Superior temporal gyrus (tissue), 1 donor: ENCODE data around the gene FABP1.

Source experiments
- DNase-seq: peaks from one replicate; pipeline ENCODE4 v3.0.0-alpha.2; 2016; ENCODE audit errors: extremely low spot score

Gene FABP1

DNA sequence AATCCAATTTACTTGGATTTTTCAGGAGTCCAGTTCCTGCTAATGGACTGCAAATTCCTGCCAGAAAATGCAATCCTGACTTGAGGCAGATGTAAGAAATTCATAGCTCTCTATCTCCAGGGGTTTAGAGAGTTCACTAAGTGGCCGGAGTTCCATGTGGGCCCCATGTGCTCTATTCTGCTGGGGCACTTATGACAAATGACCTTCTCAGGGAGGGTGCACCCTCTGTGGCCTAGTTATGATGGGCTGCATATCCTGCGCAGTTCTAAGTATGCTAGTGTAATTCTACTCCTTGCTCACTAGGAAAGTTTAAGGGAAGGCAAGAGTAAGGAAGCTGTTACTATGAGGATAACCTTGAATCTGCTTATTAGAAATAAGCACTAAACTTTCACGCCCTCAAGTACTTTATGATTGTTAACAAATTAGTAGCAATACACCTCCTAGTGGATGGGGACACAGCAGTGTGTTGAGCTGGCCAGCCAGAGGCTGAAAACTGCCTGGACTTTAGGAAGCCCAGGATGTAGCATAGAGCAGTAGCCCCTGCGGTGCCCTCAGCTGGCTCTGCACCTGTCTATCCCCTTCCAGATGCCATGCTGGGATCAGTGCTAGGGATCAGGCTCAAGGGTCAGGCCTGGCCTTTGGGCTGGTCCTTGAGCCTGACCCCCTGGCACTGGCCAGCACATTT, 45.8 kb downstream of the FABP1 start:
- DNase-seq, result peak; percentile 56

DNA sequence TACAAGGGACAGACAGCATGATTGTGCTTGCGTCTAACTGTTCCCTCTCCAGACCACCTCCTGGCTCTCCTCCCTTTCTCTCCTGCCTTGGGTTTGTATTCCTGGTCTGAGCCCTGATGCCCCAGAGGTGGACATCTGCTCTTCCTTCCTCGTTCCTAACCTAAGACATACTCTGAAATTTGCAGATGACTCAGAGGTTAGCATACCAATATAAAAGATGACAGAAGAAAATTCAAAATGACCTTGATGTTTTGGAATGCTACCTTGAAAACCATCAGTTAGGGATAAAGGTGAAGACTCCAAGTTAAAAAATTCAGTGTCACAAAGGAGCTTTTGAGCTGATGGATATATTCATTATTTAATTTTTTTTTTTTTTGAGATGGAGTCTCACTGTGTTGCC, 47.3 kb downstream of the FABP1 start:
- DNase-seq, result no peak

DNA sequence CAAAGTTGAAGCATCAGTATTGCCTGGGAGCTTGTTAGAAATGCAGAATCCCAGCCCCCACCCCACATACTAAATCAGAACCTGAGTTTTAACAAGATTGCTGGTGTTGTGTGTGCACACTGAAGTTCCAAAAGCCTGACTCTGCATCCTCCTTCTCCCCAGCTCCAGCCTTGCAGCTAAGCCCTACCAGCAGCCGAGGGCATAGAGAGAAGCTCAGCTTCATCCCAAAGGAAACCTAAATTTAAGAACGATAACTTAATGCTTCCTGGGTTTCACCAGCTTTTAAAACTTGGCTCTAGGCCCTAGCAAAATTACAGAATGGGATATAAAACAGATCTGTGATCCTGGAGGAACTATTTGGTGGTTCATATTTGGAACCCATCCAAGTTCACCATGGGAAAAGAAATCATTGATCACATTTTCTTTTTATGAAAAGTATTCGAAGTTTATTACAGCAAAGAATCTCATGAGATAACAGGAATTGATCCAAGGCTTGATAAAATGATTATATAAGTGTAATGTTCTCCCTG, 49.2 kb downstream of the FABP1 start:
- DNase-seq, result no peak

DNA sequence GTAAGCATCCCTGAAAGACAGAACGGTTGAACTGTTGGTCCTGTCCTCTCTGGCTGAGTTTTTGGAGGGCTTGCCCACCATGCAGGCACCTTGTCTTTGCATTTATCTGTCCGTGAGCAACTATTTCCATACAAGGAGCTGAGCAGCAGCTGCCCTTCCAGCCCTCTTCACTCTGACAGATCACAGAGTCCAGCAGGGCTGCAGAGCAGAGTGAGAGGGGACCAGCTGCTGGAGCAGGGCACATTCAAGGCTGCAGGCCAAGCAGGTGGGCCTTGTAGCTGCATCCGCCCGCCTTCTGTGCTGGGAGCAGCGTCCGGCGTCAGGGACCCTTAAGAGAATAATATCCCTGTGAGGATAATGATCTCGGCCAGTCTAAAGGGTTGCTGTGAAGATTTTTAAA, 50.8 kb downstream of the FABP1 start:
- DNase-seq, result no peak

DNA sequence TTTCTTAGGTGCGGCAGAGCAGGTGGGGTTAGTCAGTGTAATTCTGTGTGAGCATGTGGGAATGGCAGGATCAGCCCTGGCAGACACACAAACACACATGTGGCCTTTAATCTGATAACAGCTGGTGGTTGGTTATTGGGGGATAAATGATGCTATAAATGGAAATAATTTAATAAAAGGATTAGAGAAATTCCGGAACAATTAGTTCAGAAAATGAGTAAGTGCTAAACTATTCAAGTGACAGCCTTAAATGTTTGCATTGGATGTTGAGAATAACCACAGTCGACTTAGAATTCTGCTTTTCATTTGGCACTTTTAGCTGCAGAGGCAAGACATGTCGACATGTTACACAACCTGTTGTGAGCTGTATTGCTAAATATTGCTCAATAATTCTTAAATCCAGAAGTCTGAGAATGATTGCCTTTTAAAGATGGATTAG, 53.0 kb downstream of the FABP1 start:
- DNase-seq, result no peak

DNA sequence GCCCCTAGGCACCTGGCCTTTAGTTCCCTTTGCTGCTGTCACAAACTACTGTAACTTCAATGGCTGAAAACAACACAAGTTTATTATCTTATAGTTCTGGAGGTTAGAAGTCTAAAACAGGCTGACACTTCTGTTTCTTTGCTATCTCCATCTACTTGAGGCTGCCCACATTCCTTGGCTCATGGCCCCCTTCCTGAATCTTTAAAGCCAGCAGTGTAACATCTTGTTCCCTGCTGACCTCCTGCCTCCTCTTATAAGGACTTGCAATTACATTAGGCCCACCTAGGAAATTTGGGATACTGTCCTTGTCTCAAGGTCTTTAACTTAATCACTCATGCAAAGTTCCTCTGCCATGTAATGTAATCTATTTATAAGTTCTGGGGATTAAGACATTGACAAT, 53.7 kb downstream of the FABP1 start:
- no peak for DNase-seq
